Smooth muscle cell (in vitro differentiated cells): Measurements from ENCODE around the gene ADCY1. TPM values are rescaled to one million over a fixed set of nuclear protein-coding genes. Genes with fewer than 3 reads are reported as not detected.

ENCODE experiments used
- DNase-seq: peaks from one replicate; lab custom pipeline; 2025; ENCODE audit not compliant: unreplicated experiment; lab: John Stamatoyannopoulos, UW
- H2AFZ ChIP-seq: fragments of 200-600 bp; sonication (generic); 2 replicates; pipeline ENCODE4 v1.6.0; 2016; ENCODE audit warnings: antibody characterized with exemption, low read depth, mild to moderate bottlenecking
- H3F3A ChIP-seq: fragments of 200-600 bp; sonication (generic); 2 replicates; pipeline ENCODE4 v1.6.0; 2017; ENCODE audit warnings: antibody characterized with exemption, low read depth
- H3K27ac ChIP-seq: fragments of 200-600 bp; sonication (generic); 2 replicates; pipeline ENCODE4 v1.5.1; 2016; ENCODE audit warnings: low read depth, mild to moderate bottlenecking
- H3K27me3 ChIP-seq: fragments of 200-600 bp; sonication (generic); 2 replicates; pipeline ENCODE4 v1.6.1; 2016; ENCODE audit warnings: low read depth, mild to moderate bottlenecking
- H3K36me3 ChIP-seq: fragments of 200-600 bp; sonication (generic); 2 replicates; pipeline ENCODE4 v1.5.1; 2016; ENCODE audit warnings: low read depth
- H3K4me1 ChIP-seq: fragments of 200-600 bp; sonication (generic); 2 replicates; pipeline ENCODE4 v1.5.1; 2016; ENCODE audit warnings: low read depth
- H3K4me2 ChIP-seq: fragments of 200-600 bp; sonication (generic); 2 replicates; pipeline ENCODE4 v1.6.0; 2016; ENCODE audit warnings: mild to moderate bottlenecking
- H3K4me3 ChIP-seq: fragments of 200-600 bp; sonication (generic); 2 replicates; pipeline ENCODE4 v1.5.1; 2016; ENCODE audit warnings: mild to moderate bottlenecking
- H3K79me2 ChIP-seq: fragments of 200-600 bp; sonication (generic); 2 replicates; pipeline ENCODE4 v1.6.0; 2016; ENCODE audit warnings: low read depth, mild to moderate bottlenecking
- H3K9ac ChIP-seq: fragments of 200-600 bp; sonication (generic); 2 replicates; pipeline ENCODE4 v1.6.0; 2016; ENCODE audit warnings: low read depth
- H3K9me3 ChIP-seq: fragments of 200-600 bp; sonication (generic); replicated peaks from 2 replicates; pipeline ENCODE4 v1.5.1; 2016; ENCODE audit warnings: low read depth
- H4K20me1 ChIP-seq: fragments of 200-600 bp; sonication (generic); 2 replicates; pipeline ENCODE4 v1.6.0; 2016; ENCODE audit warnings: low read depth
- CTCF ChIP-seq: fragments of 200-600 bp; sonication (generic); IDR thresholded peaks from 2 replicates; pipeline ENCODE4 v1.5.1; 2017; ENCODE audit warnings: borderline replicate concordance, mild to moderate bottlenecking, antibody characterized with exemption; ENCODE audit not compliant: insufficient read depth, poor library complexity, severe bottlenecking
- WGBS: methylation state at CpG from one replicate; pipeline ENCODE4 v1.1.7; 2016; ENCODE audit warnings: low lambda C conversion rate; 5-methylcytosine and 5-hydroxymethylcytosine counted together
- polyA plus RNA-seq: library from polyadenylated mRNA; unstranded; fragments of >200 nt; fragmentation: Nextera tagmentation; extraction: Ambion mirVana; gene quantifications from 2 replicates; pipeline ENCODE4 v1.2.1, GENCODE V29; 2016
- total RNA-seq: library from RNA; depleted of rRNA; stranded (reverse); fragments of >200 nt; gene quantifications from 2 replicates; pipeline ENCODE4 v1.2.3, GENCODE V29; 2014

Gene ADCY1
- total and polyA plus RNA-seq, 2 experiments from 2014 or later, result 0.22 TPM; not detected in 1

GRCh38 chr7:45655539-45655938 is 81.4 kb downstream of the ADCY1 start:
- no peak overlapping the region for H2AFZ ChIP-seq
- H3K4me1 ChIP-seq, result no peaks in the 10 kb centered on the region
- H3F3A ChIP-seq, result no peaks in the 10 kb centered on the region
- no peaks in the 10 kb centered on the region for H3K79me2 ChIP-seq
- no peaks in the 10 kb centered on the region for H3K9me3 ChIP-seq
- no peak overlapping the region for H3K9ac ChIP-seq
- no peaks in the 10 kb centered on the region for H4K20me1 ChIP-seq
- H3K36me3 ChIP-seq, result no peaks in the 10 kb centered on the region
- no peak for TF ChIP-seq CTCF
- no peak for DNase-seq
- WGBS, result 95% methylated on average over 10 of the region's 10 CpGs
- H3K4me3 ChIP-seq, result no peak overlapping the region
- no peak overlapping the region for H3K27ac ChIP-seq
- no peak overlapping the region for H3K4me2 ChIP-seq
- peaks cover 3% of the 10 kb centered on the region for H3K27me3 ChIP-seq

GRCh38 chr7:45656431-45656830 is 82.3 kb downstream of the ADCY1 start:
- DNase-seq, result no peak
- no peak overlapping the region for H3K4me2 ChIP-seq
- 90% methylated on average over 2 of the region's 2 CpGs for WGBS
- no peaks in the 10 kb centered on the region for H4K20me1 ChIP-seq
- peaks cover 3% of the 10 kb centered on the region for H3K27me3 ChIP-seq
- H3K36me3 ChIP-seq, result no peaks in the 10 kb centered on the region
- H3K4me3 ChIP-seq, result no peak overlapping the region
- H2AFZ ChIP-seq, result no peak overlapping the region
- H3K4me1 ChIP-seq, result no peaks in the 10 kb centered on the region
- no peak overlapping the region for H3K27ac ChIP-seq
- H3K79me2 ChIP-seq, result no peaks in the 10 kb centered on the region
- TF ChIP-seq CTCF, result no peak
- no peaks in the 10 kb centered on the region for H3K9me3 ChIP-seq
- H3F3A ChIP-seq, result no peaks in the 10 kb centered on the region
- H3K9ac ChIP-seq, result no peak overlapping the region

- H3K27me3 ChIP-seq, result peaks cover 3% of the 10 kb centered on the region
- H3K4me2 ChIP-seq, result no peak overlapping the region
- 92% methylated on average over 11 of the region's 11 CpGs for WGBS
- no peak overlapping the region for H2AFZ ChIP-seq
- H3K4me3 ChIP-seq, result no peak overlapping the region
- no peak for TF ChIP-seq CTCF
- DNase-seq, result no peak
- H3K79me2 ChIP-seq, result no peaks in the 10 kb centered on the region
- no peaks in the 10 kb centered on the region for H4K20me1 ChIP-seq
- no peak overlapping the region for H3K9ac ChIP-seq
- no peaks in the 10 kb centered on the region for H3F3A ChIP-seq
- no peaks in the 10 kb centered on the region for H3K9me3 ChIP-seq
- H3K4me1 ChIP-seq, result no peaks in the 10 kb centered on the region
- no peak overlapping the region for H3K27ac ChIP-seq
- H3K36me3 ChIP-seq, result no peaks in the 10 kb centered on the region
These were observed 83.1 kb downstream of the ADCY1 start for GRCh38 chr7:45657136-45657889.
